MM.1S (cell line): ENCODE measurements around the gene GSTA5.
"Not testable (repeated sequence)": the region's sequence is repeated elsewhere in the genome, so short reads cannot be mapped to it uniquely, and the experiment has no call there.

Experiments
- DNase-seq: peaks from one replicate; pipeline ENCODE4 v3.0.0-alpha.2; 2015
- H2AFZ ChIP-seq: fragments of 300-600 bp; sonication (generic); 2 replicates; pipeline ENCODE4 v1.6.0; 2016; ENCODE audit warnings: antibody characterized with exemption, low read length
- H3F3A ChIP-seq: fragments of 300-600 bp; sonication (generic); 2 replicates; pipeline ENCODE4 v1.6.1; 2016; ENCODE audit warnings: mild to moderate bottlenecking, antibody characterized with exemption, low read length, moderate library complexity, mixed read lengths; ENCODE audit not compliant: insufficient read depth
- H3K27ac ChIP-seq: fragments of 300-600 bp; sonication (generic); 2 replicates; pipeline ENCODE4 v1.5.1; 2016; ENCODE audit warnings: mild to moderate bottlenecking, low read length
- H3K27me3 ChIP-seq: fragments of 300-600 bp; sonication (generic); replicated peaks from 2 replicates; pipeline ENCODE4 v1.6.0; 2016; ENCODE audit warnings: low read length; ENCODE audit not compliant: insufficient read depth
- H3K36me3 ChIP-seq: fragments of 300-600 bp; sonication (generic); replicated peaks from 2 replicates; pipeline ENCODE4 v1.6.1; 2016; ENCODE audit warnings: mild to moderate bottlenecking, low read length, mixed read lengths; ENCODE audit not compliant: insufficient read depth
- H3K4me1 ChIP-seq: fragments of 300-600 bp; sonication (generic); 2 replicates; pipeline ENCODE4 v1.6.1; 2016; ENCODE audit warnings: low read length, mixed read lengths
- H3K4me2 ChIP-seq: fragments of 300-600 bp; sonication (generic); 2 replicates; pipeline ENCODE4 v1.6.0; 2016; ENCODE audit warnings: low read depth, low read length
- H3K4me3 ChIP-seq: fragments of 300-600 bp; sonication (generic); 2 replicates; pipeline ENCODE4 v1.5.1; 2016; ENCODE audit warnings: low read length, mixed read lengths
- H3K79me2 ChIP-seq: fragments of 300-600 bp; sonication (generic); 2 replicates; pipeline ENCODE4 v1.6.1; 2016; ENCODE audit warnings: mixed run types, low read length, mixed read lengths
- H3K9ac ChIP-seq: fragments of 300-600 bp; sonication (generic); 2 replicates; pipeline ENCODE4 v1.6.1; 2016; ENCODE audit warnings: low read length, mixed read lengths
- H3K9me2 ChIP-seq: fragments of 300-600 bp; sonication (generic); replicated peaks from 2 replicates; pipeline ENCODE4 v1.6.1; 2016; ENCODE audit warnings: mild to moderate bottlenecking, low read length, mixed read lengths; ENCODE audit not compliant: insufficient read depth
- H3K9me3 ChIP-seq: fragments of 300-600 bp; sonication (generic); replicated peaks from 2 replicates; pipeline ENCODE4 v1.6.1; 2016; ENCODE audit warnings: mild to moderate bottlenecking, low read length, mixed read lengths; ENCODE audit not compliant: insufficient read depth
- H4K20me1 ChIP-seq: fragments of 300-600 bp; sonication (generic); 2 replicates; pipeline ENCODE4 v1.6.1; 2016; ENCODE audit warnings: mild to moderate bottlenecking, low read length, moderate library complexity, mixed read lengths; ENCODE audit not compliant: insufficient read depth
- CTCF ChIP-seq: fragments of 300-600 bp; sonication (generic); IDR thresholded peaks from 2 replicates; pipeline ENCODE4 v1.5.1; 2016; ENCODE audit warnings: antibody characterized with exemption, low read length, mixed read lengths
- EZH2 ChIP-seq: fragments of 300-600 bp; sonication (generic); optimal IDR thresholded peaks from 2 replicates; pipeline ENCODE3; 2017; ENCODE audit warnings: low read depth, mild to moderate bottlenecking, antibody characterized with exemption, low read length, mixed read lengths
- EZH2phosphoT487 ChIP-seq: fragments of 300-600 bp; sonication (generic); IDR thresholded peaks from 2 replicates; pipeline ENCODE4 v1.6.1; 2018; ENCODE audit warnings: antibody characterized with exemption, low read length

Gene GSTA5

GRCh38 chr6:52843605-52844004, 3.0 kb upstream of the GSTA5 start:
- DNase-seq, result no peak
- no peak for TF ChIP-seq EZH2
- TF ChIP-seq EZH2phosphoT487, result no peak
- no peak for TF ChIP-seq CTCF
- H3F3A ChIP-seq, result no peaks in the 10 kb centered on the region
- H2AFZ ChIP-seq, result no peak overlapping the region
- H3K4me3 ChIP-seq, result no peak overlapping the region
- no peak overlapping the region for H3K27ac ChIP-seq
- H3K36me3 ChIP-seq, result no peaks in the 10 kb centered on the region
- H4K20me1 ChIP-seq, result no peaks in the 10 kb centered on the region
- H3K4me2 ChIP-seq, result no peak overlapping the region
- H3K9me3 ChIP-seq, result no peaks in the 10 kb centered on the region
- H3K4me1 ChIP-seq, result no peaks in the 10 kb centered on the region
- H3K9me2 ChIP-seq, result no peaks in the 10 kb centered on the region
- H3K27me3 ChIP-seq, result no peaks in the 10 kb centered on the region
- H3K9ac ChIP-seq, result no peak overlapping the region
- H3K79me2 ChIP-seq, result no peaks in the 10 kb centered on the region

GRCh38 chr6:52839124-52840055, 1.2 kb downstream of the GSTA5 start:
- no peaks in the 10 kb centered on the region for H3K9me2 ChIP-seq
- H3F3A ChIP-seq, result no peaks in the 10 kb centered on the region
- no peaks in the 10 kb centered on the region for H3K79me2 ChIP-seq
- H3K4me2 ChIP-seq, result no peak overlapping the region
- no peak overlapping the region for H2AFZ ChIP-seq
- no peak overlapping the region for H3K27ac ChIP-seq
- H3K27me3 ChIP-seq, result no peaks in the 10 kb centered on the region
- no peaks in the 10 kb centered on the region for H4K20me1 ChIP-seq
- no peaks in the 10 kb centered on the region for H3K36me3 ChIP-seq
- no peaks in the 10 kb centered on the region for H3K9me3 ChIP-seq
- TF ChIP-seq CTCF, result peak; percentile 82
- TF ChIP-seq EZH2, result no peak
- no peaks in the 10 kb centered on the region for H3K4me1 ChIP-seq
- H3K4me3 ChIP-seq, result no peak overlapping the region
- H3K9ac ChIP-seq, result no peak overlapping the region
- peak; percentile 44 for DNase-seq

GRCh38 chr6:52834481-52834880, 6.1 kb downstream of the GSTA5 start:
- no peaks in the 10 kb centered on the region for H3K79me2 ChIP-seq
- H3F3A ChIP-seq, result no peaks in the 10 kb centered on the region
- DNase-seq, result no peak
- H3K9ac ChIP-seq, result no peak overlapping the region
- no peaks in the 10 kb centered on the region for H3K36me3 ChIP-seq
- no peak overlapping the region for H2AFZ ChIP-seq
- H4K20me1 ChIP-seq, result no peaks in the 10 kb centered on the region
- no peak overlapping the region for H3K27ac ChIP-seq
- H3K27me3 ChIP-seq, result no peaks in the 10 kb centered on the region
- no peak overlapping the region for H3K4me2 ChIP-seq
- H3K9me3 ChIP-seq, result no peaks in the 10 kb centered on the region
- no peak overlapping the region for H3K4me3 ChIP-seq
- TF ChIP-seq EZH2phosphoT487, result no peak
- TF ChIP-seq EZH2, result no peak
- no peak for TF ChIP-seq CTCF
- no peaks in the 10 kb centered on the region for H3K4me1 ChIP-seq
- H3K9me2 ChIP-seq, result no peaks in the 10 kb centered on the region

- not testable (repeated sequence) for H3F3A ChIP-seq, H3K9me2 ChIP-seq, H3K4me3 ChIP-seq, H3K4me1 ChIP-seq, H4K20me1 ChIP-seq, H3K9me3 ChIP-seq, H3K27me3 ChIP-seq, H3K27ac ChIP-seq, H3K9ac ChIP-seq, H3K4me2 ChIP-seq, DNase-seq, H2AFZ ChIP-seq, H3K79me2 ChIP-seq, H3K36me3 ChIP-seq
Observed at GRCh38 chr6:52830869-52831268, 9.7 kb downstream of the GSTA5 start.
